PFSK-1 (cell line): Measurements from ENCODE around the gene TRABD2A.

Source experiments
- FOXP2 ChIP-seq: optimal IDR thresholded peaks from 2 replicates; pipeline ENCODE3; 2011; ENCODE audit warnings: borderline replicate concordance, control low read depth, inconsistent platforms; ENCODE audit not compliant: insufficient read depth; ENCODE audit errors: extremely low read length, extremely low read depth
- POLR2AphosphoS5 ChIP-seq: IDR thresholded peaks from 2 replicates; pipeline ENCODE4 v1.6.1; 2012; ENCODE audit warnings: low read depth, mild to moderate bottlenecking, control low read depth, low read length, moderate library complexity
- REST ChIP-seq, 2 experiments: IDR thresholded peaks; 2 replicates each; pipeline versions ENCODE4 v1.6.1 to v1.8.0; 2011 to 2012; ENCODE audit warnings: low read depth in 2 of 2, low read length in 2 of 2, control low read depth in 1 of 2, inconsistent platforms in 1 of 2, mild to moderate bottlenecking in 1 of 2, moderate library complexity in 1 of 2; ENCODE audit not compliant: insufficient read depth in 1 of 2
- SIN3A ChIP-seq: IDR thresholded peaks from 2 replicates; pipeline ENCODE4 v1.6.1; 2012; ENCODE audit warnings: mild to moderate bottlenecking, low read length, moderate library complexity, borderline replicate concordance; ENCODE audit not compliant: insufficient read depth
- TAF1 ChIP-seq: IDR thresholded peaks from 2 replicates; pipeline ENCODE4 v1.6.1; 2012; ENCODE audit warnings: low read length, control low read depth, borderline replicate concordance; ENCODE audit not compliant: insufficient read depth

TRABD2A gene

GRCh38 chr2:84857566-84857965, 23.3 kb downstream of the TRABD2A start:
- TF ChIP-seq POLR2AphosphoS5 (no peak), TAF1 (no peak), REST (IDR thresholded peaks at IDR 0.05; ENCODE audit: insufficient read depth in 1 of 2, low read depth in 2 of 2, low read length in 2 of 2) (no peak), FOXP2 (no peak)

GRCh38 chr2:84856787-84857186, 24.1 kb downstream of the TRABD2A start:
- no peak for TF ChIP-seq FOXP2
- no peak for TF ChIP-seq TAF1
- TF ChIP-seq POLR2AphosphoS5, result no peak
- TF ChIP-seq SIN3A, result no peak
- TF ChIP-seq REST (IDR thresholded peaks at IDR 0.05; ENCODE audit: insufficient read depth in 1 of 2, low read depth in 2 of 2, low read length in 2 of 2), result no peak

DNA sequence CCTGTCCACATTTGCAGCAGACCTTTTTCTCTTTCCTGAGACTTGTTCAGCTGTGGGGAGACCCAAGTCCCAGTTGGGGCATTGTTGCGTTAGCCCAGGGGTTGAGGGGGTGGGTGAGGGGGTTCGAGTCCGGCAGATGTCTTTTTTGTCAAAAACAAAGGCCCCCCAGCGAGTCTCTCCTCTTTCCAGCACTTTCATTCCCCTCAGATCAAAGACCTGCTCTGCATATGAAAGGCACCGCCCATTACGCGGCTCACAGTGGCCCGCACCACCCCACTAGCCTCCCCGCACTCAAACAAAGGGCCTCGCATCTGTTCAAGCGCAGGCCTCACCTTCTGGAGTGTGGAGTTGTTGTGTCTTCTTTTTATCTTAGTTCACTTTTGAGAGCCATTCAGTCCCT, 25.2 kb downstream of the TRABD2A start:
- TF ChIP-seq TAF1, result no peak
- no peak for TF ChIP-seq POLR2AphosphoS5
- no peak for TF ChIP-seq REST (IDR thresholded peaks at IDR 0.05; ENCODE audit: insufficient read depth in 1 of 2, low read depth in 2 of 2, low read length in 2 of 2)
- no peak for TF ChIP-seq FOXP2
- TF ChIP-seq SIN3A, result no peak

- no peak for TF ChIP-seq REST (IDR thresholded peaks at IDR 0.05; ENCODE audit: insufficient read depth in 1 of 2, low read depth in 2 of 2, low read length in 2 of 2)
- no peak for TF ChIP-seq TAF1
- TF ChIP-seq SIN3A, result no peak
- TF ChIP-seq POLR2AphosphoS5, result no peak
- TF ChIP-seq FOXP2, result no peak
These were observed 26.0 kb downstream of the TRABD2A start for GRCh38 chr2:84854850-84855249.

DNA sequence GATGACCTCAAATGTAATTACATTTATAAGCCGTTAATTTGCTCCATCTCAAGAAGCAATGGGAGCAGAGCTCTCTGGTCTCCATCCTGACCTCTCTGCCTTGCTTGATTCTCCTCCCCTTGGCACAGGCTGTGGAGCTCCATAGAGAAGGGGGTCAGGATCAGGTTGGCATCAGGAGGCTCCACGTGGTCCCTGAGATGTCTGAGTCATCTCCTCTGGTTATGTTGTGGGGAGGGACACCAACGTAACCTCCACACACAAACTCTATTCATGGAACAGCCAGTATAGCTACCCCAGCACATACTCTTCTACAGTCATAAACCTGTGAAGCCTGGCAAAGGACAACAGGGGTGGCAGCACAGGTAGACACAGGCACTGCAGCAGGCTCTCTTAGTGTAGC, 29.0 kb downstream of the TRABD2A start:
- TF ChIP-seq POLR2AphosphoS5, result no peak
- no peak for TF ChIP-seq TAF1
- no peak for TF ChIP-seq SIN3A
- TF ChIP-seq REST (IDR thresholded peaks at IDR 0.05; ENCODE audit: insufficient read depth in 1 of 2, low read depth in 2 of 2, low read length in 2 of 2), result no peak
- TF ChIP-seq FOXP2, result no peak
